KOPT-K1 (cell line): ENCODE measurements around the gene HCLS1.

ENCODE experiments used
- H3K27ac ChIP-seq: fragments of 200-600 bp; sonication (generic); 2 replicates; pipeline ENCODE4 v1.5.1; 2016; ENCODE audit warnings: antibody characterized with exemption, mild to moderate bottlenecking, low read depth, low read length; ENCODE audit not compliant: poor library complexity, severe bottlenecking
- H3K36me3 ChIP-seq: fragments of 200-600 bp; sonication (generic); 2 replicates; pipeline ENCODE4 v1.5.1; 2017; ENCODE audit warnings: antibody characterized with exemption, mild to moderate bottlenecking, low read length, moderate library complexity; ENCODE audit not compliant: insufficient read depth
- H3K9me3 ChIP-seq: fragments of 200-600 bp; sonication (generic); 2 replicates; pipeline ENCODE4 v1.5.1; 2017; ENCODE audit warnings: antibody characterized with exemption, low read length, mild to moderate bottlenecking; ENCODE audit not compliant: insufficient read depth, poor library complexity, severe bottlenecking

Gene HCLS1

GRCh38 chr3:121667333-121667732, 6.6 kb upstream of the HCLS1 start:
- no peaks in the 10 kb centered on the region for H3K9me3 ChIP-seq
- no peak overlapping the region for H3K27ac ChIP-seq
- peaks cover 83% of the 10 kb centered on the region for H3K36me3 ChIP-seq

GRCh38 chr3:121665488-121665887, 4.8 kb upstream of the HCLS1 start:
- no peaks in the 10 kb centered on the region for H3K9me3 ChIP-seq
- peaks cover 71% of the 10 kb centered on the region for H3K36me3 ChIP-seq
- H3K27ac ChIP-seq = no peak overlapping the region

- no peaks in the 10 kb centered on the region for H3K9me3 ChIP-seq
- no peak overlapping the region for H3K27ac ChIP-seq
- H3K36me3 ChIP-seq = peaks cover 69% of the 10 kb centered on the region
These were observed 2.6 kb upstream of the HCLS1 start for GRCh38 chr3:121663171-121663847.

DNA sequence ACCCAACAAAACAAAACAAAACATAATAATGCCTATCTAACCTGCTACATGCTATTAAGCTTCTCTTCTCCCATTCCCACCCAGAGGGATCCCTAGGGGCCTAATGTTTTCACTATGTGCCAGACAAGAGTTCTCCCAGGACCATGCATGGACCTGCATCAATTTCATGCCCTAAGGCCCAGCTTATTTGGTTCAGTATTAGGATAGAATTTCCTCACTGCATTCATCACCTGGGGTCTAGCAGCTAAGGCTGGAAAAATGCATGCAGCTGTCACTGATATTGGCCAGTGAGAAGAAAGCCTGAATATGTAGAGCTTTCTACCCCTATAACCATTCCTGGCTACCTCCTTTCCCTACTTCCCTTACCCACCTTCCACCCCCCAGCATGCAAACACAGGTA, 2.0 kb upstream of the HCLS1 start:
- peaks cover 69% of the 10 kb centered on the region for H3K36me3 ChIP-seq
- no peak overlapping the region for H3K27ac ChIP-seq
- H3K9me3 ChIP-seq = no peaks in the 10 kb centered on the region

DNA sequence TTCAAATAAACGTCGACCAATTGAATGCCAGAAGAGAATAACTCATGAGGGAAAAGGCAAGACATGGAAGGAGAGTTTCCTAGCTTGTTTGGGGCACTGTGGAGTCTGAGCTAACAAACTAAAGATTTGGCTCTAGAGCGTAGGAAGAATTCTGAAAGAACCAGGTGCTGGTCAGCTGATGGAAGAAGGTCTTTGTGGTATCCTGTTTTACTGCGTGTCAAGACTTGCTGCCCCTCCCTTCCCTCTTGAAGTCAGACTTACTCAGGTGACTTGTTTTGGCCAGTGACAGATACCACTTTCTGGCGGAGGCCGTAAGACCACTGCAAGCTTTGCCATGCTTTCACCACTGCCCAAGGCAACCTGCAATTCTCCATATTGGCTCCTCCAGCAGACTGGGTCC, 673 bp upstream of the HCLS1 start:
- peak overlapping the region; percentile 69 for H3K27ac ChIP-seq
- H3K36me3 ChIP-seq = peaks cover 69% of the 10 kb centered on the region
- H3K9me3 ChIP-seq = no peaks in the 10 kb centered on the region

- no peaks in the 10 kb centered on the region for H3K9me3 ChIP-seq
- H3K27ac ChIP-seq = peak overlapping the region; percentile 69
- peaks cover 58% of the 10 kb centered on the region for H3K36me3 ChIP-seq
These were observed 1.1 kb downstream of the HCLS1 start for GRCh38 chr3:121659586-121659985.

DNA sequence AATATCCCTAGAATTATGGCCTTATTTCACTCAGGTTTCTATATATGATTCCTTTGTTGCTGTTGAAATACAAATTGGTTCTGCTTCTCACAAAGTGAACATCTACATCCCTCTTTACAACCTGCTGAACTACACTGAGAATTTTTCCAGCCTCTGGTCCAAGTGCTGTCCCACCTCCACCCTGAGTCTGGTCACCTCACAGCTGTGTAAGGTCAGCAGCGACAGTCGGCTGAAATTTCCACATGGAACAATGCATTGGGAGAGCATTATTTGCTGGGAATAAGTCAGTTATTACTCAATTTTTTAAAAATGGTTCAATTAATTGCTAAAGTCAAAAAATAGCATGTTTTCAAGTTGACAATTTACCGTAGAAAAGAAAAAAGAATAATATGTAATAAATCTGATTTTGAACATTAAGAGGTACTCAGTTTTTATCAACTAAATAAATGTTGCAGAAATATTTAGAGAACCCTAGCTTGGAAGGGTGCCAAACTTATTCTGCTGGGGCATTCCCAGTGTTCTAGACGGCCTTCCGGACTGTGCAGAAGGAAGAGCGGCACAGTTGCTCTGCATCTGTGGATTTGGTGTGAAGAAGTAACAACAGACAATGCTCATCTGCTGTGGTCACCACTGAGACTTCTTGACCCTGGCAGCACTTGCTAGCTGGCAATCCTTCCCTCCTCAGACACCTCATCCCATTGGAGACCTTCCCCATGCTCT, 1.8 kb downstream of the HCLS1 start:
- Histone ChIP-seq H3K36me3 (peaks cover 56% of the 10 kb centered on the region), H3K9me3 (no peaks in the 10 kb centered on the region), H3K27ac (no peak overlapping the region)

- Histone ChIP-seq H3K27ac (peak overlapping the region; percentile 52), H3K36me3 (peaks cover 83% of the 10 kb centered on the region), H3K9me3 (no peaks in the 10 kb centered on the region)
These were observed 6.0 kb downstream of the HCLS1 start for GRCh38 chr3:121654493-121655385.

GRCh38 chr3:121651684-121652083, 9.0 kb downstream of the HCLS1 start:
- no peaks in the 10 kb centered on the region for H3K9me3 ChIP-seq
- no peak overlapping the region for H3K27ac ChIP-seq
- H3K36me3 ChIP-seq = peaks cover 81% of the 10 kb centered on the region

DNA sequence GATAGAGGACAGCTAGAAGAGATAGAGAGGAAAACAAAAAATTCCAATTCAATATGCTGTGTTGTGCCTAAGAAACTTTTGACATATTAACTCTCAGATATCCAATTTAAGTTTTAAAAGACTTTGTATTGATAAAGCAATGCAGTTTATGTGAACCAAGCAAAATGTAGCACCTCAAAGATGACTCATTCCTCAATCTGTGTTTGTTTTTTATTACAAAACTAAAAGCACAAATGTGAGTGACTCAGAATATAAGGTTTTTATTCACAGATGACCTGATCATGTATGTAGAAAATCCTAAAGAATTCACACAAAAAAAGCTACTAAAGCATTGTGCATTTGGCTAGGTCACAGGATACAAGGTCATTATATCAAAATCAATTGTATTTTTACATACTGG, 11.1 kb downstream of the HCLS1 start:
- no peaks in the 10 kb centered on the region for H3K9me3 ChIP-seq
- no peak overlapping the region for H3K27ac ChIP-seq
- peaks cover 81% of the 10 kb centered on the region for H3K36me3 ChIP-seq

GRCh38 chr3:121648219-121648958, 12.3 kb downstream of the HCLS1 start:
- Histone ChIP-seq H3K9me3 (no peaks in the 10 kb centered on the region), H3K36me3 (peaks cover 84% of the 10 kb centered on the region), H3K27ac (no peak overlapping the region)

DNA sequence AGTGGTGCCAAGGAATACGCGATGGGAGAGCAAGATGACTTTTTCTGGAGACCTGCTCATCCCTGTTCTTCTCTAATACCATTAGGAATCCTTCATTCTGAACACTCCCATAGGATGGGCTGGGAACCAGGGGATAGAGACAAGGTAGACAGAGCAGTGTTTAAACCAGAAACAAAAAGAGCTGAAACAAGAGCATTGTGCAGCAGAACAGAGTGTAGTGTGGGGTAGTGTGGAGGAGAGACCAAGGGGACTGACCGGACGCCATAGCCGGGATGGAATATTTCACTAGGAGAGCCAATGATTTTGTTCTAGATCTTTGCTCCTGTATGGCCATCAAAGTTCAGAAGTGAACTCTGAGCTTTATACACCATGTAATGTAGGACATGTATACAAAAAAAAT, 15.6 kb downstream of the HCLS1 start:
- no peaks in the 10 kb centered on the region for H3K9me3 ChIP-seq
- H3K36me3 ChIP-seq = peaks cover 82% of the 10 kb centered on the region
- no peak overlapping the region for H3K27ac ChIP-seq

GRCh38 chr3:121642601-121643314, 17.9 kb downstream of the HCLS1 start:
- Histone ChIP-seq H3K36me3 (peaks cover 84% of the 10 kb centered on the region), H3K27ac (no peak overlapping the region), H3K9me3 (no peaks in the 10 kb centered on the region)

DNA sequence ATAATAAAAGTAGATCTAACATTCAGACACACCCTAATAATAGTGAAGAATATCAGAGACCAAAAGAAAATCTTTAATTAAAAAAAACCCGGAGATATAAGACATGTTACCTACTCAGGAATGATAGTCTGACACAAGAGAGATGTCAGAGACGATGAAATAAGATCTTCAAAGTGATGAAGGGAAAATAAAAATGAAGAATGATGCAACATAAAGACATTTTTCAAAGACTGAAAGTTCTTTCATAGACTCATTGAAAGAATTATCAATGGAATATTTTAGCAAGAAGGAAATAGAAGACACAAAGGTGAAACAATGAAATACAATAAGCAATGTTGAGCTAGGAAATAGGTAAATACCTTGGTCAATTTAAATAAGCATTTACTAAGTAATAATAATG, 19.6 kb downstream of the HCLS1 start:
- H3K9me3 ChIP-seq = no peaks in the 10 kb centered on the region
- H3K36me3 ChIP-seq = peaks cover 91% of the 10 kb centered on the region
- no peak overlapping the region for H3K27ac ChIP-seq
